GM12878 (cell line): ENCODE results near the gene SLAMF1. TPM values are rescaled to one million over a fixed set of nuclear protein-coding genes. Genes with fewer than 3 reads are reported as not detected.

Experiments used
- ATF7 ChIP-seq: fragments of 450-650 bp; IDR thresholded peaks from 2 replicates; pipeline ENCODE4 v1.6.1; 2016; ENCODE audit warnings: low read depth, mild to moderate bottlenecking
- BACH1 ChIP-seq: fragments of 450-650 bp; IDR thresholded peaks from 2 replicates; pipeline ENCODE4 v1.6.1; 2017; ENCODE audit warnings: mild to moderate bottlenecking, borderline replicate concordance
- BHLHE40 ChIP-seq, 2 experiments: fragments of 450-650 bp in 1 of 2; IDR thresholded peaks; 2 replicates each; pipeline ENCODE4 v1.6.1; 2011 to 2017; ENCODE audit warnings: low read depth in 2 of 2, borderline replicate concordance in 1 of 2, improper control_type of control experiment in 1 of 2, low read length in 1 of 2, mild to moderate bottlenecking in 1 of 2
- BMI1 ChIP-seq: fragments of 450-650 bp; IDR thresholded peaks from 2 replicates; pipeline ENCODE4 v1.6.1; 2016; ENCODE audit warnings: mild to moderate bottlenecking, moderate library complexity, borderline replicate concordance
- CHD4 ChIP-seq: fragments of 200-600 bp; sonication (generic); IDR thresholded peaks from 2 replicates; pipeline ENCODE4 v1.6.1; 2016; ENCODE audit warnings: mild to moderate bottlenecking
- FOS ChIP-seq: IDR thresholded peaks from 3 replicates; pipeline ENCODE4 v1.6.1; 2011; ENCODE audit warnings: borderline replicate concordance; ENCODE audit not compliant: insufficient read length; ENCODE audit errors: extremely low read depth
- FOXM1 ChIP-seq: IDR thresholded peaks from 2 replicates; pipeline ENCODE4 v1.6.1; 2012; ENCODE audit warnings: low read depth, mild to moderate bottlenecking, inconsistent platforms, low read length, moderate library complexity
- HDGF ChIP-seq: fragments of 450-650 bp; IDR thresholded peaks from 2 replicates; pipeline ENCODE4 v1.6.1; 2016; ENCODE audit warnings: antibody characterized with exemption
- IKZF2 ChIP-seq, 2 experiments: fragments of 450-650 bp; IDR thresholded peaks; 2 replicates each; pipeline ENCODE4 v1.6.1; 2017; ENCODE audit warnings: mild to moderate bottlenecking in 2 of 2, moderate library complexity in 2 of 2
- JUND ChIP-seq: IDR thresholded peaks from 2 replicates; pipeline ENCODE4 v1.6.1; 2012; ENCODE audit warnings: low read depth, mild to moderate bottlenecking, low read length, improper control_type of control experiment, moderate library complexity
- MEF2A ChIP-seq: IDR thresholded peaks from 2 replicates; pipeline ENCODE4 v1.6.1; 2011; ENCODE audit warnings: low read depth, mild to moderate bottlenecking, low read length, moderate library complexity; ENCODE audit not compliant: insufficient read depth
- NR2C1 ChIP-seq: fragments of 450-650 bp; IDR thresholded peaks from 2 replicates; pipeline ENCODE4 v1.6.1; 2017; ENCODE audit warnings: antibody characterized with exemption, mild to moderate bottlenecking, moderate library complexity
- PBX3 ChIP-seq: IDR thresholded peaks from 2 replicates; pipeline ENCODE4 v1.6.1; 2011; ENCODE audit warnings: mild to moderate bottlenecking, low read depth, low read length, moderate library complexity; ENCODE audit not compliant: insufficient replicate concordance
- POLR2A ChIP-seq: IDR thresholded peaks from 2 replicates; pipeline ENCODE4 v1.6.1; 2011; ENCODE audit warnings: low read depth, mild to moderate bottlenecking, low read length
- RAD21 ChIP-seq: IDR thresholded peaks from 2 replicates; pipeline ENCODE4 v1.6.1; 2011; ENCODE audit warnings: mild to moderate bottlenecking, low read depth, low read length, moderate library complexity; ENCODE audit not compliant: insufficient read depth
- RELA ChIP-seq: fragments of 450-650 bp; IDR thresholded peaks from 2 replicates; pipeline ENCODE4 v1.8.0; 2014; ENCODE audit warnings: borderline replicate concordance; ENCODE audit not compliant: partially characterized antibody
- SREBF2 ChIP-seq: IDR thresholded peaks from 2 replicates; pipeline ENCODE4 v1.6.1; 2012; ENCODE audit warnings: mild to moderate bottlenecking, low read length
- TAF1 ChIP-seq: IDR thresholded peaks from 2 replicates; pipeline ENCODE4 v1.6.1; 2011; ENCODE audit warnings: mild to moderate bottlenecking, low read depth, low read length, borderline replicate concordance
- ZBTB11 ChIP-seq: fragments of 450-650 bp; formaldehyde crosslinking; IDR thresholded peaks from 2 replicates; pipeline ENCODE4 v1.5.0; 2022; ENCODE audit warnings: mild to moderate bottlenecking, missing genetic modification characterization
- ZNF207 ChIP-seq: fragments of 450-650 bp; IDR thresholded peaks from 2 replicates; pipeline ENCODE4 v1.6.1; 2014; ENCODE audit warnings: antibody characterized with exemption, mild to moderate bottlenecking, borderline replicate concordance
- ZNF384 ChIP-seq: IDR thresholded peaks from 2 replicates; pipeline ENCODE4 v1.6.1; 2012; ENCODE audit warnings: low read depth, mild to moderate bottlenecking, low read length, improper control_type of control experiment, borderline replicate concordance
- polyA plus RNA-seq, 11 experiments: library from polyadenylated mRNA; depleted of rRNA in 4 of 11; unstranded in 6 of 11; stranded (reverse) in 5 of 11; fragments of >200 nt; fragmentation: Nextera tagmentation in 4 of 11; fragmentation: Illumina TruSeq in 1 of 11; extraction: Ambion mirVana in 4 of 11; extraction: Trizol in 1 of 11; gene quantifications; 1 replicate in 1 of 11; 2 replicates in 10 of 11; pipeline versions ENCODE4 v1.2.1 to v1.2.3, GENCODE V29; 2011 to 2016; ENCODE audit warnings: inconsistent platforms in 2 of 11, missing spikeins in 2 of 11, low read depth in 1 of 11
- total RNA-seq, 4 experiments: library from RNA; depleted of rRNA in 3 of 4; stranded (reverse); fragments of >200 nt in 3 of 4; fragmentation: Illumina TruSeq in 1 of 4; extraction: Trizol in 1 of 4; gene quantifications; 2 replicates each; pipeline versions ENCODE4 v1.2.1 to v1.2.3, GENCODE V29; 2013 to 2021
- TF ChIP-seq, protein P1 (sequence below): fragments of 450-650 bp; IDR thresholded peaks from 2 replicates; pipeline ENCODE4 v1.6.1; 2017; ENCODE audit warnings: mild to moderate bottlenecking, moderate library complexity

SLAMF1 gene
- total and polyA plus RNA-seq, 10 of the 15 experiments (the other 5 are each of a cell fraction or from before 2014, with no cell fraction given): 87.3 to 260 (median 131) TPM

- TF ChIP-seq, protein P1, sequence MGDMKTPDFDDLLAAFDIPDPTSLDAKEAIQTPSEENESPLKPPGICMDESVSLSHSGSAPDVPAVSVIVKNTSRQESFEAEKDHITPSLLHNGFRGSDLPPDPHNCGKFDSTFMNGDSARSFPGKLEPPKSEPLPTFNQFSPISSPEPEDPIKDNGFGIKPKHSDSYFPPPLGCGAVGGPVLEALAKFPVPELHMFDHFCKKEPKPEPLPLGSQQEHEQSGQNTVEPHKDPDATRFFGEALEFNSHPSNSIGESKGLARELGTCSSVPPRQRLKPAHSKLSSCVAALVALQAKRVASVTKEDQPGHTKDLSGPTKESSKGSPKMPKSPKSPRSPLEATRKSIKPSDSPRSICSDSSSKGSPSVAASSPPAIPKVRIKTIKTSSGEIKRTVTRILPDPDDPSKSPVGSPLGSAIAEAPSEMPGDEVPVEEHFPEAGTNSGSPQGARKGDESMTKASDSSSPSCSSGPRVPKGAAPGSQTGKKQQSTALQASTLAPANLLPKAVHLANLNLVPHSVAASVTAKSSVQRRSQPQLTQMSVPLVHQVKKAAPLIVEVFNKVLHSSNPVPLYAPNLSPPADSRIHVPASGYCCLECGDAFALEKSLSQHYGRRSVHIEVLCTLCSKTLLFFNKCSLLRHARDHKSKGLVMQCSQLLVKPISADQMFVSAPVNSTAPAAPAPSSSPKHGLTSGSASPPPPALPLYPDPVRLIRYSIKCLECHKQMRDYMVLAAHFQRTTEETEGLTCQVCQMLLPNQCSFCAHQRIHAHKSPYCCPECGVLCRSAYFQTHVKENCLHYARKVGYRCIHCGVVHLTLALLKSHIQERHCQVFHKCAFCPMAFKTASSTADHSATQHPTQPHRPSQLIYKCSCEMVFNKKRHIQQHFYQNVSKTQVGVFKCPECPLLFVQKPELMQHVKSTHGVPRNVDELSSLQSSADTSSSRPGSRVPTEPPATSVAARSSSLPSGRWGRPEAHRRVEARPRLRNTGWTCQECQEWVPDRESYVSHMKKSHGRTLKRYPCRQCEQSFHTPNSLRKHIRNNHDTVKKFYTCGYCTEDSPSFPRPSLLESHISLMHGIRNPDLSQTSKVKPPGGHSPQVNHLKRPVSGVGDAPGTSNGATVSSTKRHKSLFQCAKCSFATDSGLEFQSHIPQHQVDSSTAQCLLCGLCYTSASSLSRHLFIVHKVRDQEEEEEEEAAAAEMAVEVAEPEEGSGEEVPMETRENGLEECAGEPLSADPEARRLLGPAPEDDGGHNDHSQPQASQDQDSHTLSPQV: no peak
- TF ChIP-seq BHLHE40 (IDR thresholded peaks at IDR 0.05; ENCODE audit: borderline replicate concordance in 1 of 2, low read depth in 2 of 2, low read length in 1 of 2): no peak
- TF ChIP-seq JUND: no peak
- no peak for TF ChIP-seq FOXM1
- TF ChIP-seq FOS: no peak
- TF ChIP-seq SREBF2: no peak
- peak; percentile 24; the same call in 1 of the 2 replicates for TF ChIP-seq BMI1
- no peak for TF ChIP-seq HDGF
- no peak for TF ChIP-seq RAD21
- no peak for TF ChIP-seq NR2C1
- no peak for TF ChIP-seq IKZF2 (IDR thresholded peaks at IDR 0.05)
- no peak; the same call in 1 of the 2 replicates for TF ChIP-seq ZBTB11 (CRISPR knock-in tag)
- peak; percentile 41; the same call in 1 of the 2 replicates for TF ChIP-seq POLR2A
- no peak for TF ChIP-seq TAF1
- TF ChIP-seq ZNF384: no peak
- TF ChIP-seq BACH1: 0 out of 2 replicates have a peak, but pooled peaks have one; percentile 22
- TF ChIP-seq RELA: no peak
- no peak for TF ChIP-seq ATF7
- no peak for TF ChIP-seq ZNF207
- TF ChIP-seq PBX3: no peak
- TF ChIP-seq CHD4: no peak
- no peak for TF ChIP-seq MEF2A
- TF ChIP-seq, all 136 proteins: peak for 8
Observed at GRCh38 chr1:160639652-160640051, 7.2 kb downstream of the SLAMF1 start (continued).
